Mammary epithelial cell (primary cell): Measurements from ENCODE around the gene TCHP.

Experiments used
- EZH2 ChIP-seq: IDR thresholded peaks from 2 replicates; pipeline ENCODE4 v1.6.1; 2012; ENCODE audit warnings: low read length, inconsistent platforms, borderline replicate concordance
- TF ChIP-seq, protein P1 (sequence below), 2 donors: IDR thresholded peaks in 1 of 2; conservative IDR thresholded peaks in 1 of 2; 2 replicates each; pipeline ENCODE4 v1.5.1; 2011 to 2012; ENCODE audit warnings: inconsistent platforms in 2 of 2, low read length in 2 of 2, mild to moderate bottlenecking in 2 of 2, control low read depth in 1 of 2, low read depth in 1 of 2; ENCODE audit not compliant: insufficient read depth in 1 of 2; ENCODE audit errors: extremely low read depth in 1 of 2

DNA sequence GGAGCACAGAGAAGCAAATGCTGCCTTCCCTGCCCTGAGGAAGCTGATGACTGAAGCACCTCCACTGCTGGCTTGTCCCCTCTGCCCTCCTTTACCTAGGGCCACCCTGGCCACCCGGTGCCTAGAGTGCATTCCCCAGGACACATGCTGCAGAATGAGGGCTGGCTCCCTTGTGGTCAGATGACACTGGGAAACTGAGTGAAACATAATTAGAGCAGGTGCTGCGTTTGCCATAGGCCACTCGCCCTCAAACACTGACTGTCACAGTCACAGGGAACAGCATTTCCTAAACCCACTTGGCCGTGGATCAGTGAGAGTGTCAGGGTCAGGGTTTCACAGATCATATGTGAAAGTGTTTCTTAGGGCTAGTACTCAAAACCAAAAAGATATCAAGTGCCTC lies 16.0 kb downstream of the TCHP start:
- TF ChIP-seq, protein P1, sequence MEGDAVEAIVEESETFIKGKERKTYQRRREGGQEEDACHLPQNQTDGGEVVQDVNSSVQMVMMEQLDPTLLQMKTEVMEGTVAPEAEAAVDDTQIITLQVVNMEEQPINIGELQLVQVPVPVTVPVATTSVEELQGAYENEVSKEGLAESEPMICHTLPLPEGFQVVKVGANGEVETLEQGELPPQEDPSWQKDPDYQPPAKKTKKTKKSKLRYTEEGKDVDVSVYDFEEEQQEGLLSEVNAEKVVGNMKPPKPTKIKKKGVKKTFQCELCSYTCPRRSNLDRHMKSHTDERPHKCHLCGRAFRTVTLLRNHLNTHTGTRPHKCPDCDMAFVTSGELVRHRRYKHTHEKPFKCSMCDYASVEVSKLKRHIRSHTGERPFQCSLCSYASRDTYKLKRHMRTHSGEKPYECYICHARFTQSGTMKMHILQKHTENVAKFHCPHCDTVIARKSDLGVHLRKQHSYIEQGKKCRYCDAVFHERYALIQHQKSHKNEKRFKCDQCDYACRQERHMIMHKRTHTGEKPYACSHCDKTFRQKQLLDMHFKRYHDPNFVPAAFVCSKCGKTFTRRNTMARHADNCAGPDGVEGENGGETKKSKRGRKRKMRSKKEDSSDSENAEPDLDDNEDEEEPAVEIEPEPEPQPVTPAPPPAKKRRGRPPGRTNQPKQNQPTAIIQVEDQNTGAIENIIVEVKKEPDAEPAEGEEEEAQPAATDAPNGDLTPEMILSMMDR (conservative IDR thresholded peaks at IDR 0.05 in 1 of 2, IDR thresholded peaks at IDR 0.05 in 1 of 2; ENCODE audit: extremely low read depth in 1 of 2, insufficient read depth in 1 of 2, low read depth in 1 of 2, low read length in 2 of 2), result no peak
- no peak for TF ChIP-seq EZH2
